OCI-M1 (cell line): ENCODE results near the gene ATRIP.
"Not testable (repeated sequence)": the region's sequence is repeated elsewhere in the genome, so short reads cannot be mapped to it uniquely, and the experiment has no call there.

Source experiments
- DNase-seq: peaks from one replicate; lab custom pipeline; 2025; lab: John Stamatoyannopoulos, UW

Gene ATRIP

DNA sequence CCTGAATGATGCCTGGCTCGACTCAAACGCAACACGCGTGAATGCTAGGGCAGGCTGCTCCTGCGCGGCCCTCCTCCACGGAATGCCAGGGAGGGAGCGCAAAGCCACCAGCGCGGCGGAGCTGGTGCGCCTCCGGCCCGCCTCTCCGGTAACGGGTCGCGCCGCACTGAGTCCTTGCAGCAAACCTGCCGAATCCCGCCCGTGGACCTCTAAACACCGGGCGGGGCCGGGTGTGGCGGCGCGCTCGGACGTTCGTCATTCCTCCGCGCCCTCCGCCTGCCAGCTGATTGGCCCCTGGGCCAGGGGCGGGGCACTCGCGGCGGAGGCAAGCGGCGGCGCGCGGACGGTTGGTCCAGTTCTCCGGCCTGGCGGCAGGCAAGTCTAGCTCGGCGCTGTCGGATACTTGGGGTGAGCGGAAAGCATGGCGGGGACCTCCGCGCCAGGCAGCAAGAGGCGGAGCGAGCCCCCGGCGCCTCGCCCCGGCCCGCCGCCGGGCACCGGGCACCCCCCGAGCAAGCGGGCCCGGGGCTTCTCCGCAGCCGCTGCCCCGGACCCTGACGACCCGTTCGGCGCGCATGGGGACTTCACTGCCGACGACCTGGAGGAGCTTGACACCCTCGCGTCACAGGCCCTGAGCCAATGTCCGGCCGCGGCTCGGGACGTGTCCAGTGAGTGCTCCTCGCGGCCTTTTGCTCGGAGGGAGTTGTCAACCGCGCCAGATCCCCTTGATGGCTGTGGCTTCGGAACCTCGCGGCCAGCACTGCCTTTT is at the start of gene ATRIP:
TSS of gene ATRIP (plus strand) at position 313 of the 769 bp plus-strand sequence. CDS start at position 422, 109 bp downstream.
- DNase-seq, result peak; percentile 94

GRCh38 chr3:48397767-48398681 is 48.5 kb upstream of the ATRIP start:
- no peak for DNase-seq

DNA sequence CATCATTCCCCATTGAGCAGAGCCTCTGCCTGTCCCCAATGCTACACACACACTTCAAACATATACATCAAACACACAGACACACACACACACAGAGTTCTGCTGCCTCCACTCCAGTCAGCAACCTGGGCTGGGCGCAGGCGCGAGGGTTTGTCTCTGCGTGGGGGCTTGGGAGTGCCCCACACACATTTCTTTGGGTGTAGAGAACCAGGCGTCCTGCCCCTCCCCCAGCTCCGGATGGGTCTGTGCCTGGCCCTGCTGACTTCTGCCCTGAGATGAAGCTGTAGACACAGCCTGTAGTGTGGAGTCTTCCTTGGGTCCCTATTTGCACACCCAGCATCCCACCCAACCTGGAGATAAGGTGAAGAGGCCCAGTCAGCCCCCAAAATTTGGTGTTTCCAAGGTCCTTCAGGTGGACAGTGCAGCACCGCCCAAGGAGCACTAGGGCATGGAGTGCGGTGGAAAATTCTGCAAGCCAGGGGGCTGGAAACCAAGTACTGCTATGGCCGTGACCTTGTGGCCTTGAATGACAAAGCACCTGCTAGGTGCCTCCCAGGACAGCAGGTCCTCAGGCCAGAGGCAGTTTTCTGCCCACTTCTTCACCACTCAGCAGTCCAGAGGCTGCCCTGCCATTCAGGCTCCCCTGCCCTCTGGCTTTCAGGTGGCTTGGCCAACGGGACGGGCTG is 47.7 kb upstream of the ATRIP start:
- DNase-seq, result no peak

- no peak for DNase-seq
Observed at GRCh38 chr3:48399387-48400172, 47.0 kb upstream of the ATRIP start.

- peak; percentile 73 for DNase-seq
Observed at GRCh38 chr3:48400824-48401433, 45.6 kb upstream of the ATRIP start.

DNA sequence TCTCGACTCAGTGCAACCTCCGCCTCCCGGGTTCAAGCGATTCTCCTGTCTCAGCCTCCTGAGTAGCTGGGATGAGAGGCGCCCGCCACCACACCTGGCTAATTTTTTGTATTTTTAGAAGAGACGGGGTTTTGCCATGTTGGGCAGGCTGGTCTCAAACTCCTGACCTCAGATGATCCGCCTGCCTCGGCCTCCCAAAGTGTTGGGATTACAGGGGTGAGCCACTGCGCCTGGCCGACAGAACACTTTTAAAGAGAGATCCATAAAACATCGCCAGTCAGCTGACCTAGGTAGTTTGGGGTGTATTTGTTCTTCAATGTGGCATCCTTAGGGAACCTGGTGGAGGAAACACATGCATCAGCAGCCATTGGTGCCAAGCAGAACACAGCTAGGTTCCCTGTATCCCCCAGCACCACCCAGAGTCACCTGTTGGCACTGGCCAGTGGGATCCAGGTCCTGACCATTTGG is 45.1 kb upstream of the ATRIP start:
- not testable (repeated sequence) for DNase-seq

- no peak for DNase-seq
Observed at GRCh38 chr3:48402281-48402732, 44.2 kb upstream of the ATRIP start.

DNA sequence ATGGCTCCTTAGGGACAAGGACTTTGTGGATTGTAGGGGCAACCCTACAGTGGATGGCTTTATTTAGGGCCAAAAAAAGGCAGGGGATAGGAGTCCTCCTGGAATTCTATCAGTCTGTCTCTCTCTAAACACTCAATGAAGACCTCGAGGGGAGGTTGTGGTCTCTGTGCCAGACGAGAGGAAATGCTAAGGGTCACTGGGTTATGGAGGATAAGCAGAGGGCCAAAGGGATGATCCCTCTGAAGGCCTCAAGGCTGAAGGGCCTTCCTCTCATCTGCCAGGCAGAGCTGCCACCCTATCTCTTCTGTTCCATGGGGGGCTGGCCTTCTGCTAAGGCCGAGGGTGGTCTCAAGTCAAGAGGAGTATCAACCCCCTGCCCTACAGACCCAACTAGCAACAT is 43.6 kb upstream of the ATRIP start:
- DNase-seq, result no peak

DNA sequence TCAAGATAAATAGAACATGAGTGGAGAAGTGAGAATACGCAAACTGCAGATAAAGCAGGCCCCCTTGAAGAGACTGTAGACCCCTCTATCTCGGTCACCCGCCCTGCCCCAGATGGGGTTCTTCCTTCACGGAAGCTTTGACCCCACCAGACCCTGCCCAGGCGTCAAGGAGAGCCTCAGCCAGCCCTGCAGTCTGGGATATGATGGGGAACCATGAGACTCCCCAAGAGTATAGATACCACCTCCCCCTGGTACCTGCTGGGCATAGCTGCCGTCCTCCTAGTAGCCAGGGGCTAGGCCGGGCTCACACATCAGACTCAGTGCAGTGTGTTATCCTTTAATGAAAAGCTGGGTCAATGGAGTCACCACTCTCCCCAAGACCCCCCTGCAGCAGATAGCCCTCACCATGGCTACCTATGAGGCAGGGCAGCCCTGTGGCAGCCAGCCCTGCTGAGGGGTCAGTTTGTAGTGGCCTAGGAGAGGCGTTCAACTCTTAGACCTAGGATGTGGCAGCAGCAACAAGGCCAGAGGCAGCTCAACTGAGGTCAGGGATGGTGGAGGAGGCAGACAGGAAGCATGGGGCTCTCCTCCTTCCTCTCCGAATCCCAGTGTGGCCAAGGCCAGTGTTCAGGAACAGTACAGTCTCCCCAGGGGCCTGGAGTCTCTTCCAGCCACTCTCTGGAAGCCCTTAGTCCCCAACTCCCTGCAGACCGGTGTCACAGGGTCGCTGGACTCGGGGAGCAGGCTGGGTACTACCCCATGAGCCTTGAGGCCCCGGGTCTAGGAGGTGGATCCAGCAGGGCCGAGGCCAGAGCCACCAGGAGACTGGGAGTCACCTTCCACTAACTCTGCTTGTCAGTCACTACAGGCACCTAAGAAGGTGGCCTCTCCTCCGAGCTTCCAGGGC is 42.8 kb upstream of the ATRIP start:
- no peak for DNase-seq

GRCh38 chr3:48404440-48405342 is 41.8 kb upstream of the ATRIP start:
- no peak for DNase-seq

- no peak for DNase-seq
Observed at GRCh38 chr3:48405343-48405881, 41.1 kb upstream of the ATRIP start.

DNA sequence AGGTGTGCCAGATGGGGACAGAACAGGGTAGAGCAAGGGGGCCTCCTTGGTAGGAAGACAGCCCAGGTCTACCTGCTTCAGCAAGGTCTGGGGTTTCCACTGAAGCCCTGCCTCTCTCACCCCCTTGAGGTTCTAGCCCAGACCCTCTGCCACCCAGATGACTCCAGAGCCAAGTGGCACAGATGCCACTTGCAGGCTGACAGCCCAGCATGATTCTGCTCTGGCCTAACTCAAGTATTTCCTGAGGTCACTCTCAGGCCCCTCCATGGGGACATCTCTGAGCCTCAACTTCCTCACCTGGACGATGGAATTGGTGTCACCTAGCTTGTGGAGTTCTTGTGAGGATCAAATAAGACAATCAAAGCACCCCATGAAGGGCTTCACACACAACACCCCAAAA is 40.6 kb upstream of the ATRIP start:
- no peak for DNase-seq

GRCh38 chr3:48406443-48407431 is 39.8 kb upstream of the ATRIP start:
- DNase-seq, result no peak

- no peak for DNase-seq
Observed at GRCh38 chr3:48407542-48408099, 38.9 kb upstream of the ATRIP start.

DNA sequence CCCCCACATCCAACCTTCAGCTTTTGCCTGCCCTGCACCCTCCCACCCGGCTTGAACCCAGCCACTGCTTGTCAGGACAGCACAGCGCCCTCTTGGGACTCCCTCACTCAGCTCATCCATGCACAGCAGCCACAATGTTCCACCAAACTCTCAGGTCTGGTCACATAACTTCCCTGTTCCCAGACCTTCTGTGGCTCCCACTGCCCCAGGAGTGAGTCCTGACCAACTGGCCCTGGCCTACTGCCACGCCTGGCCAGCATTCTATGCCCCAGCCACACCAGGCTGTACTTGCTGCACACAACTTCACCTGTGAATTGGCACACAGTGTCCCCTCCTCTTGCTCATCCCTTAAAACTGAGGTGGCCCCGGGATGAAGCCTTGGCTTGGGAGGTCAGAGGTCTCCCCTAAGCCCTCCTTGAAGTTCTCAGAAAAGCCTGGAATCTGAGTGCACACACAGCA is 37.7 kb upstream of the ATRIP start:
- DNase-seq, result peak; percentile 25

DNA sequence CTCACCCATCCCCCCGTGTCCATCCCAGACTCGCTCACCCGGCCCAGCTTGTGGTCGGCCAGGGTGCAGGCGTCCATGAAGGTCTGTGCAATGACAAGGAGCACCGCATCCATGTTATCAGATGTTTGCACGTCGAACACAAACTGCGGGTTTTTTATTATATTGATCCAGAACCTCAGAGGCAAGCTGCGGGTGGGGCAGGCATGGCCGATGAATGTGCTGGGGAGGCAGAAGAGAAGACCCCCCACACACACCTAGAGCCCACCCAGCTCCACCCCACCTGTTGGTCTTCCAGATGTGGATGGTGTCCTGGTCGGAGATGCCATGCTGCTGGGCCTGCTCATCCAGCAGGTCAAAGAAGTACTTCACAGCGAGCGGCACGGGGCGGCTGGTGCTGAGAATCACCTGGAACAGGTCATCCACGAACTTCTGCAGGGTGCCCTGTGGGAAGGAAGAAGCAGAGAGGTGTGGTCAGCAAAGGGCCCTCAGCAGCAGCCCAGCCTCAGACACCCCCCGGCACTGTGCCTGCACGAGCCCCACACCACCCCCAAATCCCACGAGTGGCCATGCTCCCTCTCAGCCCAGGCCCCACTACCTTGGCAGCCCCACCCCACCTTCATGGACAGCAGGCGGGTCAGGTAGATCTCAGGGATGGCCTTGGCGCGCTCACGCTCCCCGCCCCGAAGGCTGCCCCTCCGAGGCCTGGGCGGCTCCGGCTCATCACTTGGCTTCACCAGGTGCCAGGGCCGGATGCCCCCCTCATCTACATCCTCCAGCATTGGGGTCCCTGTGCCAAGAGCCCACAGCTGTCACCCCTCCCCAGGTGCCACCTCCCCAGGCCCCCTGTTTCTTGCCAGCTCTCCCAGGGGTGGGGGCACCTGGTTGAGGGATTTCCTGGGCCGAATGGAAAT is 37.0 kb upstream of the ATRIP start:
- DNase-seq, result no peak
